GM21423 (cell line): ENCODE results near the gene HDGF.

Source experiments
- ATAC-seq: cut with Tn5 transposase; IDR thresholded peaks from one replicate; pipeline ENCODE4 v1.9.1; 2021; ENCODE audit warnings: mild to moderate bottlenecking, moderate library complexity; ENCODE audit not compliant: unreplicated experiment

The HDGF gene

DNA sequence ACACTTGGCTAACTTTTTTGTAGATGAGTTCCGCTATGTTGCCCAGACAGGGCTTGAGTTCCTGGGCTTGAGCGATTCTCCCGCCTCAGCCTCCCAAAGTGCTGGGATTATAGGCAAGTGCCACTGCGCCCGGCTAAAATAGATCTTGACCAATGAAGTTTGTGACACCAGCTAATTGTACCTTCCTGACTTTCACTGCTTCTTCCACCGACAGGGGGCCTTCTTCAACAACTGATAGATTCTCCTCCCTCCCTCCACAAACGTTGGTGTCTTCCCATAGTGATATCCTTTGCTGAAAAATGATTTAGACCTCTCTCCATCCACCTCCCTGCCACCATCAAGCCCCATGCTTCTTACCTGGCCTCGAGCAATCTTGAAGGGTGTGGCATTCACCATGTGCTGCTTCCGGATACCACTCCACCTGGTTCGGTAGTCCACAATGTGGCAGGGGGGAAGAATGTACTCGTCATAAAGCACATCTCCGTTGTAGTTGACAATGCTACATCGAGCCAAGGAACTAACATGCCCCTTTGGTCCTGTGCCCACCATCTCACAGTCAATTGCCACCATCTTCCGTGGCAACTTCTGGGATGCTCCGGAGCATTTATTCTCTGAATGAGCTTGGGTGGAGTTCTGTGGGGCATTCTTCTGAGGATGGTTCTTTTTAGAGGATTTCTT, 24.8 kb downstream of the HDGF start:
- ATAC-seq, result no peak

GRCh38 chr1:156725683-156726280, 25.7 kb downstream of the HDGF start:
- ATAC-seq, result no peak

DNA sequence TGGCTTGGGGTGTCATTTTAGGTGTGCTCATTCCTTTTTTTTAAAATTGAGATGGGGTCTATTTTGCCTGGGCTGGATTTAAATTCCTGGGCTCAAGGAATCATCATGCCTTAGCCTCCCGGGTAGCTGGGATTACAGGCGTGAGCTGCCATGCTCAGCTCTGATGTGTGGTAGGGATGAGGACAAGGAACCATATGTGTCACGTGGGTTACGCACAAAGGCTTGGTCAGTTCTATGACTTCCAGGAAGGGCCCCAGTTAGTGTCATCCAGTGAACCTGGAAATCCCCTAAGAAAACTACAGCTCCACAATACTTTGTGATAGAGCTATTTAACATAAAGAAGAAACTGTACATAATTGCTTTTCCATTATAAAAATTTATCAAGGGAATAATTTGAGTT, 29.9 kb downstream of the HDGF start:
- ATAC-seq, result no peak

GRCh38 chr1:156721131-156721530, 30.3 kb downstream of the HDGF start:
- no peak for ATAC-seq

GRCh38 chr1:156717351-156717750, 34.1 kb downstream of the HDGF start:
- ATAC-seq, result no peak

DNA sequence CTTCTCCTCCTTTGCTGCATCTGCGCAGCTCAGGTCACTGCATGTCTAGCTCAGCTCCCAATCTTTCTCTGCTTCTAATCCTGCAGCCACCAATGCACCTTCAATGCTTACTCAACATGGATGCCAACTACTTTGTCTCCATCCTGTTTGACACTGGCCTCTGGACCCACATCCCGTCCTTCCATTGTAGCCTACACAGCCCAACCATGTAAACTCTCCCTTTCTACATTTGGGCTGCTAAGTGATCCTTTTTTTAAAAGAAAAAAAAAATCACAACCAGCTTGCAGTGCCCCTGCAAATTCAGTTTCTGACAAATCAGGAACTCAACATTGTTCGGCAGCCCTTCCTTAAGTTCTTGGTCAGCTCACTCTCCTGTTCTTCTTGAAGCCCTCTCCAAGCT, 36.6 kb downstream of the HDGF start:
- ATAC-seq, result no peak

DNA sequence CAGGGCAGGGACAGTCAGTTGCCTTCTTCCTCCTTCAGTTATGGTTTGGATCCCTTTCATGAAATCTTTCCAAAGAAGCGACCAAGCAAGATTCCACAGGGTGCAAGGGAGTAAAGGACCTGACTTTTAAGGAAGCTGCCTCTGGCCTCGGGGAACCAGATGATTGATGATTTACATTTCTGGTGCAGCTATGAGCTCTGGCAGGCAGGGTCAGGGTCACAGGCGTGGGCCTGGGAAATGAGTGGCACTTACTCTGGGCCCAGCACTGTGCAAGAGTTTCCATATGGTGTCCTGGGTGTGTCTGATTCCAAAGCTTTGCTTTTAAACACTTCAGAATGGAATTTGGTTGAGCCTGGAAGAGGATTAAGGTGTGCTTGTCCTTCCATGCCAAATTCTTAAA, 38.8 kb downstream of the HDGF start:
- no peak for ATAC-seq

DNA sequence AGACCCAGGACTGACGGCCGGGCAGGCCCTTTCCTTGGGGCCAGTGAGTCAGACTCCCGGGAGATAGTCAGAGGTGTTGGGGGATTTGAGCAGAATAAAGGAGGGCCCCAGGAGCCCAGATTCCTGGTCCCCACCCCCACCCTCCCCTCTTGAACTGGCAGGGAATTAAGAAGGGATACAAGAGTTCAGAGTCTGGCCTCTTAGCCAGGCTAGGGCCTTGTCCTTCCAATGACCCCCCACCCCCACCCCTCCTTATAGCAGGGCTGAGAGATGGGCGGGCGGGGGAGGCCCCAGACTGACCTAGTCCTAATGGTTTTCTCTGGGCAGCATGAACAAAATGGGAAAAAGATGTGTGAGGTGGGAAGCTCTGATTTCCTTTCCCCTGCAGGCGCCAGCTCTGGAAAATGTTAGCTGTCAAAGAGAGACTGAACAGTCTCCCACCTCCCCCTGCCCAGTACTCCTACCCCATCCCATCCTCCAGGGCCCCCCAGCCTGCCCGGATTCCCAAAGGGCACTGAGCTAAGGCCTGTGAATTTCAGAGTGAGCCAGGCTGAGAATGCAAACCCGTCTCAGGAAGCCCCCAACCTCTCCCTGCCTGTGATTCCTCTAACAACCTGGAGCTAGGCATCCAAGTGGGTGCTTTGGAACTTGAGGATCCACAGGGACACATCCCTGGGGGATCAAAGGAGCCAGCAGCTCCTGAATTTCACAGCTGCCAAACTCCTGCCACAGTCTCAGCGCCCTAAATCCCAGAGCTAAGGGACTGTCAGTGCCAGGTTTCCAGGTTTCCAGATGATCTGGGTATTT, 40.3 kb downstream of the HDGF start:
- ATAC-seq, result no peak

DNA sequence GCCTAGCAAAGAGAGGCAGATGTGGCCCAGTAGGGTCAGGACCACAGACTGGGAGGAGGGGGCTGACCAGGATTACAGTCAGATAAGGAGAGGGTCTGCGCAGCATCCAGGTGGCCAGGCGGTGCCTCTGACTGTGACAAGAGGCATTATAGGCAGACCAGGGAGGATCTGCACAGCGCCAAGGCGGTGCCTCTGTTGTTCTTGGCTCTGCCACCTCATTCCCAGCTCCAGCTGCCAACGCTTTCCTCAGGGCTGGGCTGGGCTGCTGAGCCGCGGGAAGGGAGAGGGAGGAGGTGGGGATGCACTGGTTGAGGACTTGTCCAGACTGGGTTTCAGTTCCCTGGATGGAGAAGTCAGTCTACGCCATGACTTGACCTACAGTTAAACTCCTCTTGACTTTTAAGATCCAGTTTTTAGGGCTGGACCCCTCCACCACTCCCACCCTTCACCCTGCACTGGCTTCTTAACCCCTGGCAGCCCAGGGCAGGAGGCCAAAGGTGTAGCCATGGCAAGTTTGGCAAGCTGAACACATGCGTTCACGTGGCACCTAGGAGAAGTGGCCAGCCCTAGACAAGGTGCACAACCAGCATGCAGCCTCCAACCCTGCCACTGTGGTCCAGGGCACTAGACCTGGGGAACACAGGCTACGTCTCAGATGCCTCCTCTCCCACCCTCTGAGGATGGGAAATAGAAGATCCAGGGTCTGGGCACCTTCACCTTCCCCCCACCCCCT, 41.6 kb downstream of the HDGF start:
- no peak for ATAC-seq

GRCh38 chr1:156709031-156709430, 42.4 kb downstream of the HDGF start:
- no peak for ATAC-seq

GRCh38 chr1:156708218-156708661, 43.2 kb downstream of the HDGF start:
- ATAC-seq, result no peak

GRCh38 chr1:156707417-156708217, 43.9 kb downstream of the HDGF start:
- ATAC-seq, result no peak

GRCh38 chr1:156706657-156707416, 44.6 kb downstream of the HDGF start:
- ATAC-seq, result no peak

- ATAC-seq, result no peak
Observed at GRCh38 chr1:156705918-156706656, 45.4 kb downstream of the HDGF start.

- no peak for ATAC-seq
Observed at GRCh38 chr1:156705321-156705917, 46.1 kb downstream of the HDGF start, which contains the start of gene CRABP2. TSS of gene CRABP2 (minus strand) at chr1:156705583. CDS start at chr1:156705446, 137 bp downstream.

DNA sequence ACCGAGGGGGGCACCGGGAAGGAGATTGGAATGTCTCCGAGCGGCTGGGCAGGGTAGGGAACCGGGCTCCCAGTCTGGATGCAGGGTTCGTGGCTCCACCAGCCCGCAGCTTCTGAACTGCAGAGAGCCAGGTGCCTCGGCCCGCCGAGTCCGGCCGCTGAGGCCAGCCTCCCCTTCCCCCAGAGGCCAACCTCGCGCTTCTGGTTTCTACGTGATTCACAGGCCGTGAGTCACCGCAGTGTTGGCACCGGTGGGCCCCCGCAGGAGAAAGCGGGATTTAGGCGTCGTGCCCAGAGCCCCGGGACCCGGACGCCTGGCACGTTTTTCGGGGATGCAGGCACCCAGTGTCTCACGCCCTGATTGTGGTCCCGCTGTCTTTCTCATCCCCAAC, 46.5 kb downstream of the HDGF start:
- ATAC-seq, result no peak

DNA sequence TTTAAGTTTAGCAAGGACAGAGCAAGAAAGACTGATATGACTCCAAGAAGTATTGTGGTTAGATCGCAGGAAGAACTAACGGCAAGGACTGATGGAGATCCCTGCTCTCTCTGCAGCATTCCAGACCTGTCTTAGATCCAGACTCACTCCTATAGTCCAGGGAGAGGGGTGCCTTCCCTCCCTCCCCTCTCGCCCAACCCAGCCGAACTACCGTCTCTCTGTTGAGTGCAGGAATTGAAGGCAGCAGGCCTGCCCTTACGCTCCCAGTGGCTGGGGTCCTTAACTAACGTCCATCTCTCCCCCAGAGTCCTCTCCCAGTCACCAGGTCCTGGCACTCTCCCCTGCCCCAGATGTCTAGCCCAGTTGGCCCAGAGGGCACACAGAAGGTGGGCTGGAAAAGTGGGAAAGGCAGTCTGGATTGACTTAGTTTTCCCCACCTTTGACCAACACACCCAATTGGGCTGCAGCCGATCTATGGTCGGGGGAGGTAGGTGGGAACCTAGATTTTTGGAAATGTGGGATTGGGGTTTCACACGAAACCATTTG, 47.2 kb downstream of the HDGF start:
- no peak for ATAC-seq

DNA sequence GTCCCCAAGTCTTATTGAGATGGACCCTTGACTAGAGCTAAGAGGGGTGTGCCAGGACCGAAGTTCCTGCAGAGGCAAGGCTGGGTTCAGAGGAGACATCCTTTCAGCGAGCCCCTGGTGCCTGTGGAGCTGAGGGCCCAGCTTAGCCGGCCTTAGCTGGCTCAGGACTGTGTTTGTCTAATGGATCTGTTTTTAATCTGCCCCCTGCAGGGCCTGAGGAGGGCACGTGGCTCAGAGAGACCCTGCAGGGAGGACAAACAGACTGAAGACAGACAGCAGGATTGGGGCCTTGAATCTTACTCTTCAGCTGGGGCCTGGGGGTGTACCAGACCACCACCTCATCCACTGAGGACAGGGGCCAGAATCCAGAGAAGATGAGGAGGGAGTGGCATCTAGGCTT, 47.7 kb downstream of the HDGF start:
- no peak for ATAC-seq
